Endothelial cell of umbilical vein (primary cell): ENCODE data around the gene KLK8.

Experiments used
- CTCF ChIP-seq, 2 donors: IDR thresholded peaks; 1 replicate in 1 of 2; 2 replicates in 1 of 2; pipeline ENCODE4 v1.5.1; 2011; ENCODE audit warnings: low read length in 2 of 2, mild to moderate bottlenecking in 2 of 2, moderate library complexity in 2 of 2, control low read depth in 1 of 2, inconsistent platforms in 1 of 2, low read depth in 1 of 2; ENCODE audit not compliant: insufficient read depth in 1 of 2; ENCODE audit errors: extremely low read depth in 1 of 2
- EZH2 ChIP-seq: IDR thresholded peaks from 2 replicates; pipeline ENCODE4 v1.6.1; 2012; ENCODE audit warnings: borderline replicate concordance, low read depth, mild to moderate bottlenecking, moderate library complexity, low read length, inconsistent platforms; ENCODE audit not compliant: severe bottlenecking
- FOS ChIP-seq: IDR thresholded peaks from 2 replicates; pipeline ENCODE4 v1.6.1; 2011; ENCODE audit warnings: mild to moderate bottlenecking, low read length, moderate library complexity, borderline replicate concordance; ENCODE audit not compliant: insufficient read depth
- MAX ChIP-seq: IDR thresholded peaks from 2 replicates; pipeline ENCODE4 v1.6.1; 2011; ENCODE audit not compliant: insufficient read depth, insufficient read length
- POLR2A ChIP-seq: IDR thresholded peaks from 2 replicates; pipeline ENCODE4 v1.6.1; 2012; ENCODE audit warnings: low read depth, mild to moderate bottlenecking, control low read depth, low read length
- POLR2AphosphoS5 ChIP-seq: IDR thresholded peaks from 2 replicates; pipeline ENCODE4 v1.6.1; 2012; ENCODE audit warnings: low read depth, mild to moderate bottlenecking, control low read depth, low read length, moderate library complexity; ENCODE audit not compliant: insufficient read depth

- TF ChIP-seq POLR2AphosphoS5, result no peak
- no peak for TF ChIP-seq CTCF (IDR thresholded peaks at IDR 0.05; ENCODE audit: extremely low read depth in 1 of 2, insufficient read depth in 1 of 2, low read depth in 1 of 2, low read length in 2 of 2)
- TF ChIP-seq POLR2A, result no peak
- TF ChIP-seq EZH2, result no peak
- no peak for TF ChIP-seq MAX
- no peak for TF ChIP-seq FOS
Observed at GRCh38 chr19:50983625-50984292, 17.6 kb downstream of the KLK8 start, which contains the start of gene KLK7.
